Adipocyte (in vitro differentiated cells): ENCODE results near the gene DNAAF2.
"Not testable (repeated sequence)": the region's sequence is repeated elsewhere in the genome, so short reads cannot be mapped to it uniquely, and the experiment has no call there.

ENCODE experiments used
- DNase-seq: peaks from one replicate; pipeline ENCODE4 v3.0.0-alpha.2; 2015; ENCODE audit warnings: low read depth
- H3K27me3 ChIP-seq: replicated peaks from 2 replicates; pipeline ENCODE4 v1.7.0; 2013; ENCODE audit warnings: mild to moderate bottlenecking, low read length, moderate library complexity; ENCODE audit not compliant: control insufficient read depth, insufficient read depth
- H3K36me3 ChIP-seq: 2 replicates; pipeline ENCODE4 v1.7.0; 2013; ENCODE audit warnings: low read length, mild to moderate bottlenecking, moderate library complexity; ENCODE audit not compliant: control insufficient read depth, insufficient read depth, severe bottlenecking
- H3K4me1 ChIP-seq: 2 replicates; pipeline ENCODE4 v1.7.0; 2013; ENCODE audit warnings: mild to moderate bottlenecking, low read length, moderate library complexity; ENCODE audit not compliant: control insufficient read depth, insufficient read depth
- H3K4me3 ChIP-seq: 2 replicates; pipeline ENCODE4 v1.7.0; 2013; ENCODE audit warnings: mild to moderate bottlenecking, low read length, moderate library complexity
- H3K9ac ChIP-seq: 2 replicates; pipeline ENCODE4 v1.7.0; 2013; ENCODE audit warnings: mild to moderate bottlenecking, low read length, moderate library complexity
- H3K9me3 ChIP-seq: 2 replicates; pipeline ENCODE4 v1.7.0; 2013; ENCODE audit warnings: mild to moderate bottlenecking, low read length, moderate library complexity; ENCODE audit not compliant: control insufficient read depth

The DNAAF2 gene

GRCh38 chr14:49634547-49635334 lies at the start of gene DNAAF2:
Gene DNAAF2, minus strand, starts transcription at chr14:49635244. Its CDS starts 95 bp downstream, at chr14:49635149.
- Histone ChIP-seq H3K4me3 (peak within 1 kb of the TSS; percentile 99), H3K4me1 (peaks cover 24% of the 10 kb centered on the region), H3K36me3 (peaks cover 13% of the 10 kb centered on the region), H3K9me3 (no peaks in the 10 kb centered on the region), H3K27me3 (no peaks in the 10 kb centered on the region), H3K9ac (peak within 1 kb of the TSS; percentile 98)
- DNase-seq: peak; percentile 86

GRCh38 chr14:49679271-49679670 lies 44.2 kb upstream of the DNAAF2 start:
- Histone ChIP-seq H3K27me3 (no peaks in the 10 kb centered on the region), H3K4me3 (no peak overlapping the region), H3K4me1 (no peaks in the 10 kb centered on the region), H3K9me3 (no peaks in the 10 kb centered on the region), H3K36me3 (no peaks in the 10 kb centered on the region), H3K9ac (no peak overlapping the region)
- no peak for DNase-seq

GRCh38 chr14:49677643-49678042 lies 42.6 kb upstream of the DNAAF2 start:
- no peak for DNase-seq
- Histone ChIP-seq H3K27me3 (no peaks in the 10 kb centered on the region), H3K4me3 (no peak overlapping the region), H3K9ac (no peak overlapping the region), H3K9me3 (no peaks in the 10 kb centered on the region), H3K36me3 (no peaks in the 10 kb centered on the region), H3K4me1 (no peaks in the 10 kb centered on the region)

GRCh38 chr14:49673586-49673985 lies 38.5 kb upstream of the DNAAF2 start:
- Histone ChIP-seq H3K9me3 (no peaks in the 10 kb centered on the region), H3K4me1 (no peaks in the 10 kb centered on the region), H3K9ac (no peak overlapping the region), H3K27me3 (no peaks in the 10 kb centered on the region), H3K36me3 (no peaks in the 10 kb centered on the region), H3K4me3 (no peak overlapping the region)
- no peak for DNase-seq

GRCh38 chr14:49670475-49670874 lies 35.4 kb upstream of the DNAAF2 start:
- H3K27me3 ChIP-seq: no peaks in the 10 kb centered on the region
- no peaks in the 10 kb centered on the region for H3K36me3 ChIP-seq
- no peak overlapping the region for H3K4me3 ChIP-seq
- no peak for DNase-seq
- H3K9ac ChIP-seq: no peak overlapping the region
- H3K9me3 ChIP-seq: no peaks in the 10 kb centered on the region
- no peaks in the 10 kb centered on the region for H3K4me1 ChIP-seq

GRCh38 chr14:49659526-49660455 lies 24.7 kb upstream of the DNAAF2 start:
- no peak overlapping the region for H3K4me3 ChIP-seq
- peaks cover 3% of the 10 kb centered on the region for H3K4me1 ChIP-seq
- no peaks in the 10 kb centered on the region for H3K36me3 ChIP-seq
- DNase-seq: no peak
- H3K27me3 ChIP-seq: no peaks in the 10 kb centered on the region
- H3K9ac ChIP-seq: no peak overlapping the region
- no peaks in the 10 kb centered on the region for H3K9me3 ChIP-seq

- not testable (repeated sequence) for H3K9ac ChIP-seq, H3K4me3 ChIP-seq, H3K27me3 ChIP-seq, H3K9me3 ChIP-seq, DNase-seq, H3K36me3 ChIP-seq, H3K4me1 ChIP-seq
These were observed 22.5 kb upstream of the DNAAF2 start for GRCh38 chr14:49657500-49657899.

- Histone ChIP-seq H3K9me3 (no peaks in the 10 kb centered on the region), H3K36me3 (no peaks in the 10 kb centered on the region), H3K4me1 (no peaks in the 10 kb centered on the region), H3K4me3 (no peak overlapping the region), H3K27me3 (no peaks in the 10 kb centered on the region), H3K9ac (no peak overlapping the region)
- no peak for DNase-seq
These were observed 19.5 kb upstream of the DNAAF2 start for GRCh38 chr14:49654511-49654910.

GRCh38 chr14:49653508-49653907 lies 18.5 kb upstream of the DNAAF2 start:
- H3K4me1 ChIP-seq: no peaks in the 10 kb centered on the region
- DNase-seq: no peak
- no peaks in the 10 kb centered on the region for H3K36me3 ChIP-seq
- H3K9me3 ChIP-seq: no peaks in the 10 kb centered on the region
- H3K4me3 ChIP-seq: no peak overlapping the region
- H3K27me3 ChIP-seq: no peaks in the 10 kb centered on the region
- no peak overlapping the region for H3K9ac ChIP-seq

GRCh38 chr14:49642163-49642562 lies 7.1 kb upstream of the DNAAF2 start:
- Histone ChIP-seq H3K9me3 (no peaks in the 10 kb centered on the region), H3K4me3 (no peak overlapping the region), H3K4me1 (peaks cover 19% of the 10 kb centered on the region), H3K9ac (no peak overlapping the region), H3K36me3 (peaks cover 14% of the 10 kb centered on the region), H3K27me3 (no peaks in the 10 kb centered on the region)
- DNase-seq: no peak

- H3K4me3 ChIP-seq: no peak overlapping the region
- DNase-seq: no peak
These were observed 6.7 kb upstream of the DNAAF2 start for GRCh38 chr14:49641697-49642129.

More at GRCh38 chr14:49641697-49642129, 6.7 kb upstream of the DNAAF2 start:
- Histone ChIP-seq H3K4me1 (peaks cover 23% of the 10 kb centered on the region), H3K27me3 (no peaks in the 10 kb centered on the region), H3K36me3 (peaks cover 14% of the 10 kb centered on the region), H3K9ac (no peak overlapping the region), H3K9me3 (no peaks in the 10 kb centered on the region)
